HEK293T (cell line): ENCODE measurements around the gene TPI1.
"Not testable (repeated sequence)": the region's sequence is repeated elsewhere in the genome, so short reads cannot be mapped to it uniquely, and the experiment has no call there.

ENCODE experiments used
- CTCF ChIA-PET: fragments of 350-600 bp; formaldehyde crosslinking; extraction: SDS; loops from one replicate; lab custom pipeline; 2021; ENCODE audit warnings: antibody characterized with exemption, inconsistent platforms; lab: Yijun Ruan, JAX
- POLR2A ChIA-PET: fragments of 350-600 bp; formaldehyde crosslinking; extraction: SDS; loops from one replicate; lab custom pipeline; 2020; ENCODE audit warnings: antibody characterized with exemption, inconsistent platforms; lab: Yijun Ruan, JAX
- DNase-seq: peaks from one replicate; pipeline ENCODE4 v3.0.0; 2012; ENCODE audit warnings: mixed read lengths; ENCODE audit errors: extremely low spot score
- ARNT ChIP-seq: fragments of 450-650 bp; IDR thresholded peaks from 2 replicates; pipeline ENCODE4 v1.6.1; 2017; ENCODE audit warnings: mild to moderate bottlenecking
- BHLHE40 ChIP-seq: fragments of 450-650 bp; IDR thresholded peaks from 2 replicates; pipeline ENCODE4 v1.6.1; 2016; ENCODE audit warnings: mild to moderate bottlenecking, moderate library complexity, borderline replicate concordance
- CTBP1 ChIP-seq: fragments of 450-650 bp; IDR thresholded peaks from 2 replicates; pipeline ENCODE4 v1.6.1; 2016; ENCODE audit warnings: borderline replicate concordance
- ELF4 ChIP-seq: fragments of 450-650 bp; IDR thresholded peaks from 2 replicates; pipeline ENCODE4 v1.6.1; 2017; ENCODE audit warnings: antibody characterized with exemption
- FOXA1 ChIP-seq: fragments of 450-650 bp; IDR thresholded peaks from 2 replicates; pipeline ENCODE4 v1.6.1; 2016; ENCODE audit warnings: mild to moderate bottlenecking
- FOXK2 ChIP-seq: fragments of 450-650 bp; IDR thresholded peaks from 2 replicates; pipeline ENCODE4 v1.6.1; 2016; ENCODE audit warnings: mild to moderate bottlenecking
- FOXM1 ChIP-seq: fragments of 450-650 bp; IDR thresholded peaks from 2 replicates; pipeline ENCODE4 v1.6.1; 2017; ENCODE audit warnings: mild to moderate bottlenecking, borderline replicate concordance
- HDGF ChIP-seq: fragments of 450-650 bp; IDR thresholded peaks from 2 replicates; pipeline ENCODE4 v1.6.1; 2017; ENCODE audit warnings: antibody characterized with exemption, borderline replicate concordance
- L3MBTL2 ChIP-seq: fragments of 450-650 bp; conservative IDR thresholded peaks from 2 replicates; pipeline ENCODE4 v1.6.1; 2016; ENCODE audit warnings: mild to moderate bottlenecking
- LEF1 ChIP-seq: fragments of 450-650 bp; IDR thresholded peaks from 2 replicates; pipeline ENCODE4 v1.6.1; 2017; ENCODE audit warnings: mild to moderate bottlenecking, borderline replicate concordance
- NFRKB ChIP-seq: fragments of 450-650 bp; IDR thresholded peaks from 2 replicates; pipeline ENCODE4 v1.6.1; 2016; ENCODE audit warnings: mild to moderate bottlenecking, moderate library complexity
- SP1 ChIP-seq: fragments of 450-650 bp; IDR thresholded peaks from 2 replicates; pipeline ENCODE4 v1.6.1; 2017
- SUZ12 ChIP-seq: fragments of 450-650 bp; IDR thresholded peaks from 2 replicates; pipeline ENCODE4 v1.6.1; 2016; ENCODE audit warnings: mild to moderate bottlenecking
- TARDBP ChIP-seq: fragments of 450-650 bp; IDR thresholded peaks from 2 replicates; pipeline ENCODE4 v1.6.1; 2016
- ZNF384 ChIP-seq: fragments of 450-650 bp; IDR thresholded peaks from 2 replicates; pipeline ENCODE4 v1.6.1; 2016
- TF ChIP-seq, protein P1 (sequence below): fragments of 450-650 bp; IDR thresholded peaks from 2 replicates; pipeline ENCODE4 v1.6.1; 2016

Gene TPI1

DNA sequence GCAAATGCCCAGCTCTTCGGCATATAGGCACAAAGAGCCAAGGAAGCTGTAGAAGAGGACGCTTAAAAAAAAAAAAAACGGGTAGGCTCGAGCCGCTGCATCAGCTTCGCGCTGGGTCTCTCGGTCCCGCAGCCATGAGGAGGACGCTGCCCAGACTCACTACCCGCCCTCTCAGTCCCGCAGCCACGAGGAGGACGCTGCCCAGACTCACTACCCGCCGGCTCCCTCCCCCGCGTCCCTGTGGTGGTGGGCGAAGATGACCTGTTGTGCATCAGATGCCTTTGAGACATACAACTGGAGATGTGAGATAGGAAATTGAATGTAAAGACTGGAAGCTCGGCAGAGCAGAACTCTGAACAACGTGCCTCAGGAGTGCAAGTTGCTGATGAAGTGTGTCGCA, 17.2 kb downstream of the TPI1 start:
- TF ChIP-seq LEF1: no peak
- TF ChIP-seq CTBP1: no peak
- no peak for TF ChIP-seq NFRKB
- TF ChIP-seq SUZ12: no peak
- no peak for TF ChIP-seq L3MBTL2
- TF ChIP-seq HDGF: no peak
- TF ChIP-seq ZNF384: no peak
- TF ChIP-seq, protein P1, sequence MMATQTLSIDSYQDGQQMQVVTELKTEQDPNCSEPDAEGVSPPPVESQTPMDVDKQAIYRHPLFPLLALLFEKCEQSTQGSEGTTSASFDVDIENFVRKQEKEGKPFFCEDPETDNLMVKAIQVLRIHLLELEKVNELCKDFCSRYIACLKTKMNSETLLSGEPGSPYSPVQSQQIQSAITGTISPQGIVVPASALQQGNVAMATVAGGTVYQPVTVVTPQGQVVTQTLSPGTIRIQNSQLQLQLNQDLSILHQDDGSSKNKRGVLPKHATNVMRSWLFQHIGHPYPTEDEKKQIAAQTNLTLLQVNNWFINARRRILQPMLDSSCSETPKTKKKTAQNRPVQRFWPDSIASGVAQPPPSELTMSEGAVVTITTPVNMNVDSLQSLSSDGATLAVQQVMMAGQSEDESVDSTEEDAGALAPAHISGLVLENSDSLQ: no peak
- no peak for TF ChIP-seq ARNT
- TF ChIP-seq TARDBP: no peak
- TF ChIP-seq ELF4: no peak
- TF ChIP-seq FOXM1: no peak
- TF ChIP-seq SP1: no peak
- no peak for TF ChIP-seq FOXA1
- no peak for TF ChIP-seq BHLHE40
- no peak for TF ChIP-seq FOXK2
- POLR2A ChIA-PET: interaction anchor here (1.0 to 1.3 kb wide), 2 partner anchors 12 to 32 kb away, joined by 3 to 4 read pairs; partner anchors contain the start of gene SPSB2
- CTCF ChIA-PET: interaction anchor here (0.6 kb wide), 1 partner anchor 221 kb away, joined by 3 read pairs; no protein-coding TSS in a partner anchor
- no peak for DNase-seq

DNA sequence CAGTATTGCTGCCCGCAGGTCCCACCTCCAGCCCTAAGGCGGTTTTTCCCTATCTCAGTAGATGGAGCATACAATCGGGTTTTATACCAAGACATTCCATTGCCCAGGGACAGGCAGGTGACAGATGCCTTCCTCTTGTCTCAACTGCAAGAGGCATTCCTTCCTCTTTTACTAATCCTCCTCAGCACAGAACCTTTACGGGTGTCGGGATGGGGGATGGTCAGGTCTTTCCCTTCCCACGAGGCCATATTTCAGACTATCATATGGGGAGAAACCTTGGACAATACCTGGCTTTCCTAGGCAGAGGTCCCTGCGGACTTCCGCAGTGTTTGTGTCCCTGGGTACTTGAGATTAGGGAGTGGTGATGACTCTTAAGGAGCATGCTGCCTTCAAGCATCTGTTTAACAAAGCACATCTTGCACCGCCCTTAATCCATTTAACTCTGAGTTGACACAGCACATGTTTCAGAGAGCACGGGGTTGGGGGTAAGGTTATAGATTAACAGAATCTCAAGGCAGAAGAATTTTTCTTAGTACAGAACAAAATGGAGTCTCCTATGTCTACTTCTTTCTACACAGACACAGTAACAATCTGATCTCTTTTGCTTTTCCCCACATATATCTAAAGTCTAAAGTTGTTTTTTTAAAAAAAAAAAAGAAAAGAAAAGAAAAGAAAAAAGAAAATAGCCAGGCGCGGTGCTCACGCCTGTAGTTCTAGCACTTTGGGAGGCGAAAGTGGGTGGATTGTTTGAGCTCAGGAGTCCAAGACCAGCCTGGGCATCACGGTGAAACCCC, 19.1 kb downstream of the TPI1 start:
- DNase-seq, CTCF ChIA-PET: not testable (repeated sequence)
- POLR2A ChIA-PET: interaction anchor here (0.8 to 1.0 kb wide), 2 partner anchors 13 to 14 kb away, joined by 3 read pairs; partner anchors contain the start of gene SPSB2

DNA sequence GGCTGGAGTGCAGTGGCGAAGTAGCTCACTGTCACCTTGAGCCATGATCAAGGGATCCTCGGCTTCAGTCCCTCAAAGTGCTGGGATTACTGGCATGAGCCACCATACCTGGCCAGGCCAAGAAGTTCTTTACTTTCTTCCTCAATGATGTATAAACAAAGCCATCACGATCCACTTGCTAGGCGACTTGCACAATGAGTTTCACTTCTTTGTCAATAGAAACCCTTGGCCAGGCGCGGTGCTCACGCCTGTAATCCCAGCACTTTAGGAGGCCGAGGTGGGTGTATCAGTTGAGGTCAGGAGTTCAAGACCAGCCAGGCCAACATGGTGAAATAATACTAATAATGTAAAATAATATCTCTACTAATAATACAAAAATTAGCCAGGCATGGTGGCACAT, 20.1 kb downstream of the TPI1 start:
- POLR2A ChIA-PET: interaction anchor here (1.0 kb wide), 1 partner anchor 15 kb away, joined by 3 read pairs; no protein-coding TSS in a partner anchor
- CTCF ChIA-PET: interaction anchor here (0.7 kb wide), 1 partner anchor 36 kb away, joined by 3 read pairs; no protein-coding TSS in a partner anchor
- TF ChIP-seq FOXK2 (no peak), NFRKB (no peak), LEF1 (no peak), BHLHE40 (no peak), SP1 (no peak), ELF4 (no peak), L3MBTL2 (no peak), SUZ12 (no peak), TARDBP (no peak), FOXA1 (no peak), ARNT (no peak), FOXM1 (no peak), ZNF384 (no peak)
- TF ChIP-seq, protein P1: no peak

DNA sequence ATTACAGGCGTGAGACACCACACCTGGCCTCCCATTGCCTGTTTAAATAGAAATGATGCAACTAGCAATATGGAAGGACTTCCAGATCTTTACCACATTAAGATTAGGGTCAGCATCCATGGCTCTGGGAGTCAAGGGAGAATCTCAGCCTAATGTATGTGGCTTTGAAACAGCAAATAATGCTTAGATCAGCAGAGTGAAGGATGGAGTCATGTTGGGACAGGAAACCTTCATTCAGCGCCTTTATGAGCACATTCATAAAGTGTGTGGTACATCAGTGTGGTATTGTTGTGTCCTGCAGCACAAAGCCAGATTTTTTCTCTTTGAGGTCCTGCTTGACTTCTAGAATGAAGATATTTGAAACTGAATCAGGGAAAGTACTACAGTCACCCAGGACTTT, 21.0 kb downstream of the TPI1 start:
- DNase-seq: no peak
- CTCF ChIA-PET: no interaction called here
- POLR2A ChIA-PET: no interaction called here
- TF ChIP-seq FOXK2: no peak
- TF ChIP-seq, protein P1: no peak
- TF ChIP-seq NFRKB: no peak
- no peak for TF ChIP-seq SP1
- no peak for TF ChIP-seq FOXA1

More for the DNA sequence above, 20.1 kb downstream of the TPI1 start:
- no peak for DNase-seq

DNA sequence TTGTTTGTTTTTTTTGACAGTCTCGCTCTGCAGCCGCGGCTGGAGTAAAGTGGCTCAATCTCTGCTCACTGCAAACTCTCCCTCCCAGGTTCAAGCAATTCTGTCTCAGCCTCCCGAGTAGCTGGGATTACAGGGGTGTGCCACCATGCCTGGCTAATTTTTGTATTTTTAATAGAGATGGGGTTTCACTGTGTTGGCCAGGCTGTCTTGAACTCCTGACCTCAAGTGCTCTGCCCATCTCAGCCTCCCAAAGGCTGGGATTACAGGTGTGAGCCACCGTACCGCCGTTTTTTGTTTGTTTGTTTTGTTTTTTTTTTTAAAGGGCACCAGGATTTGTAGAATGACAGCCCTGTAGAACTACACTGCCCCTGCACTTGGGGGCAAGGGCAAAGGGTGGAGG, 21.5 kb downstream of the TPI1 start:
- DNase-seq: not testable (repeated sequence)
- POLR2A ChIA-PET: interaction anchor here (1.4 kb wide), 1 partner anchor 17 kb away, joined by 9 read pairs; the partner anchor contains the start of gene SPSB2

DNA sequence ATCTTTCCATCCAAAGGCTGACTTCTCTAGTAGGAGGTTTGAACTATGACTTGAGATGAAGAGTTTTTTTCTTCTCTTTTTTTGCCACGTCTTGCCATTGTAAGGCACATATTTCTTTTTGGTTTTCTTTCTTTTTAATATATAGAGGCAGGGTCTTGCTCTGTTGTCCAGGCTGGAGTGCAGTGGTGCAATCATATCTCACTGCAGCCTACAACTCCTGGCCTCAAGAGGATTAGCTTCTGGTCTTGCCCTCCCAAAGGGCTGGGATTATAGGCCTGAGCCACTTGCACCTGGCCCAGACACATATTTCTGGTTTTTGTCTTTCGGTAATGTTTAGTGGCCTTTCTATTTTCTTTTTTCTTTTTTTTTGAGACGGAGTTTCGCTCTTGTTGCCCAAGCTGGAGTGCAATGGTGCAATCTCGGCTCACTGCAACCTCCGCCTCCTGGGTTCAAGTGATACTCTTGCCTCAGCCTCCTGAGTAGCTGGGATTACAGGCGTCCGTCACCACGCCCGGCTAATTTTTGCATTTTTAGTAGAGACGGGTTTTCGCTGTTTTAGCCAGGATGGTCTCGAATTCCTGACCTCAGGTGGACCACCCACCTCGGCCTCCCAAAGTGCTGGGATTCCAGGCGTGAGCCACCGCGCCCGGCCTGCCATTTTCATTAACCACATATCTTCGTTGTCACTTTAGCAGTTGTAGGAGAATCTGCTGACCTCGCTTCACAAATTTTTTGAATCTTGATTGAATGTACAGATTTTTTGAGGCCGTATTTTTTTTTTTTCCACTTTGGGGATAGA, 22.6 kb downstream of the TPI1 start:
- ChIA-PET POLR2A (interaction anchor here (0.9 to 1.8 kb wide), 3 partner anchors 18 to 53 kb away, joined by 4 to 21 read pairs (median 9); partner anchors contain the start of genes C12orf57, RNU7-1, SPSB2 and USP5), CTCF (interaction anchor here (2.4 kb wide), 1 partner anchor 21 kb away, joined by 14 read pairs; no protein-coding TSS in a partner anchor)
- not testable (repeated sequence) for DNase-seq

More for the DNA sequence above, 21.5 kb downstream of the TPI1 start:
- CTCF ChIA-PET: not testable (repeated sequence)
